Skeletal muscle tissue (tissue), 4 donors: ENCODE results near the gene LTB. TPM values are rescaled to one million over a fixed set of nuclear protein-coding genes. Genes with fewer than 3 reads are reported as not detected.

Source experiments
- H3K27ac ChIP-seq: one replicate; pipeline ENCODE4 v1.7.0; 2013; ENCODE audit warnings: mild to moderate bottlenecking, low read depth, low read length, inconsistent platforms
- H3K27me3 ChIP-seq, 3 donors: one replicate each; pipeline ENCODE4 v1.7.0; 2013; ENCODE audit warnings: low read length in 3 of 3; ENCODE audit not compliant: control insufficient read depth in 3 of 3, insufficient read depth in 3 of 3
- H3K36me3 ChIP-seq, 3 donors: one replicate each; pipeline ENCODE4 v1.7.0; 2013; ENCODE audit warnings: low read length in 3 of 3; ENCODE audit not compliant: control insufficient read depth in 3 of 3, insufficient read depth in 3 of 3
- H3K4me1 ChIP-seq, 3 donors: one replicate each; pipeline ENCODE4 v1.7.0; 2013; ENCODE audit warnings: low read length in 3 of 3, mild to moderate bottlenecking in 3 of 3; ENCODE audit not compliant: control insufficient read depth in 3 of 3, insufficient read depth in 3 of 3
- H3K4me3 ChIP-seq, 3 donors: one replicate each; pipeline ENCODE4 v1.7.0; 2013; ENCODE audit warnings: low read length in 3 of 3
- H3K9ac ChIP-seq, 3 donors: one replicate each; pipeline ENCODE4 v1.7.0; 2013; ENCODE audit warnings: low read length in 3 of 3, mild to moderate bottlenecking in 3 of 3, moderate library complexity in 2 of 3, low read depth in 1 of 3
- H3K9me3 ChIP-seq, 3 donors: one replicate each; pipeline ENCODE4 v1.7.0; 2013; ENCODE audit warnings: low read length in 3 of 3; ENCODE audit not compliant: control insufficient read depth in 3 of 3
- total RNA-seq: library from RNA; depleted of rRNA; stranded (reverse); fragments of >200 nt; gene quantifications from one replicate; pipeline ENCODE4 v1.2.3, GENCODE V29; 2014
- donor health status: Osteomylitis.

Gene LTB
- total RNA-seq, 1 donor from 2014 or later: 2.1 TPM

DNA sequence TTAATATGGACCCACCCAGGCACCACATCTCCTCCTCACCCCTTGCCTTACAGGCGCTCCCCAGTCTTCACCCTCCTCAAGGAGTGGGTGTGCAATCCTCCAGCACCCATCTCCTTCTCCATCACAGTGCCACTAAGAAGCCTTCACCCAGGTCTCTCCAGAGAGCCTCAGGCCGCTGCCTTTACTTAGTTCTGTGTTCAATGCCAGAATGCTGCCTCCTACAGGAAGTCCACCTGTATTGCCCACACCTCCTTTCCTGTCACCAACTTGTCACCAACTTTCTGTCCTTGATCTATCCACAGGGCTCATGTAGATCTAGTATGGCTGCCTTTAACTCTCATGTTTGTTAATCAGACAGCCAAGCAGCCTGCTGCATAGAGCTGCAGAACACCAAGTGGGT is 3.3 kb upstream of the LTB start:
- Histone ChIP-seq H3K9ac (no peak overlapping the region), H3K4me3 (no peak overlapping the region), H3K36me3 (no peaks in the 10 kb centered on the region), H3K4me1 (peaks cover 16 to 18% (median 16%) of the 10 kb centered on the region in 3 donors), H3K27me3 (no peaks in the 10 kb centered on the region), H3K27ac (no peak overlapping the region), H3K9me3 (no peaks in the 10 kb centered on the region)

DNA sequence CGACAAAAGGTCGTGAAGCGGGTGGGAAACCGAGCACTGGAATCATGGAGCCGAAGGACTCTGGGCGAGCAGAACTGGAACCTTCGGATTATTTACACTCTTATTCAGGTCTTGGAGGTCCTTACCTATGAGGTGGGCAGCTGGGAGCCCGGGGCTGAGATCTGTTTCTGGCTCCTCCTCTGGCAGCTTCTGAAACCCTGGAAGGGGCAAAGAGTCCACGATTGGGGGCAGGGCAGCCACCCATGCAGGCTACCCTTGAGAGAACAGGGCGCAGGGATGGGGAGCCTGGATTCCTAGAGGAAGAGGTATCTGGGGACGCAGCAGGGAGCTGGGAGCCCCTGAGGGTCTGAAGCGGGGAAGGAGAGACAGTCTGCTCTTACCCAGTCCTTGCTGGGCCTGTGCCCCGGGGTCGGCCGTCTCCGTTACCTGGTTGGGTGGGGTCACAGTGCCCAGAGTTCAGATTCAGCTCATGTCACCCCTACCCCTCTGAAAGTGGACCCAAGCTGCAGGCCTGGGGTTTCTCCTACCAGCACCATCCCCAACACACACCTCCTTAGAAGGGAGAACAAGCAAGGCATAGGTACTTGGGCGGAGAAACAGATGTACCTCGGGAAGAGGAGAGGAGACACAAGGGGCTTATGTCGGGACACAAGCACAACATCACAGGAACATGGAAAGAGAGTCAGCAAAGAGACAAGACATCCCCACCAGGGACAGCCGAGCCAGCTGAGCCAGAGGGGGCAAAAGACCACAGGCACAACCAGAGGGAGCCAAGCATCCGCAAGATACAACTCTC is 592 bp downstream of the LTB start:
- H3K9me3 ChIP-seq: no peaks in the 10 kb centered on the region
- peak overlapping the region; percentile 89 to 96 (median 95) for H3K4me3 ChIP-seq
- H3K9ac ChIP-seq: peak overlapping the region; percentile 90 to 96 (median 91)
- H3K27ac ChIP-seq: peak overlapping the region; percentile 65
- peaks cover 16 to 18% (median 17%) of the 10 kb centered on the region in 3 donors for H3K4me1 ChIP-seq
- no peaks in the 10 kb centered on the region for H3K36me3 ChIP-seq
- H3K27me3 ChIP-seq: no peaks in the 10 kb centered on the region

DNA sequence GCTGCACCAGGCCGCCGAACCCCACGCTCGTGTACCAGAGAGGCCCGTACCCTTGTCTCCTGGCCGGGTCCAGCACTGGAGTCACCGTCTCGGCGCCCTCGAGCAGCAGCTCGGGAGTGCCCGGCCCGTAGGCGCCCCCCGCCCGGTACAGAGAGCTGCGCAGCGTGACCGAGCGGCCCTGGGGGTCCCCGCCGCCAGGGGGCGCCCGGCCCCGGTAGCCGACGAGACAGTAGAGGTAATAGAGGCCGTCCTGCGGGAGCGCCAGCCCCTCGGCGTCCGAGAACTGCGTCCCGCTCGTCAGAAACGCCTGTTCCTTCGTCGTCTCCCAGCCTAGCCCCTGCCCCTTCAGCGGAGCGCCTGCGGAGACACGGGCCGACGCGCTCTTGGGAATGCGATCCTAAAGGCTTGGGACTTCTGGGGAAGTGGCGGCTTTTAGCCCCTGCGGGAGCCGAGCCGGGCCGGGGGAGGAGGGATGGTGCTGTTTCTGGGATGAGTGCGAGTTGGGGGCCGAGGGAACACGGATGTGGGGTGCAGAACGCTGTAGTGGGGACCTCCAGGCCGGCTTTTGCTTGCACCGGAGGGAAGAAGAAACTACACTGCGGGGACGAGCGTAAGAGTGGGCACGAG is 1.3 kb downstream of the LTB start:
- H3K4me1 ChIP-seq: peaks cover 16 to 20% (median 18%) of the 10 kb centered on the region in 3 donors
- no peaks in the 10 kb centered on the region for H3K27me3 ChIP-seq
- peak overlapping the region; percentile 89 to 96 (median 95) for H3K4me3 ChIP-seq
- H3K9me3 ChIP-seq: no peaks in the 10 kb centered on the region
- peak overlapping the region; percentile 65 for H3K27ac ChIP-seq
- peak overlapping the region; percentile 90 to 96 (median 91) for H3K9ac ChIP-seq
- no peaks in the 10 kb centered on the region for H3K36me3 ChIP-seq

DNA sequence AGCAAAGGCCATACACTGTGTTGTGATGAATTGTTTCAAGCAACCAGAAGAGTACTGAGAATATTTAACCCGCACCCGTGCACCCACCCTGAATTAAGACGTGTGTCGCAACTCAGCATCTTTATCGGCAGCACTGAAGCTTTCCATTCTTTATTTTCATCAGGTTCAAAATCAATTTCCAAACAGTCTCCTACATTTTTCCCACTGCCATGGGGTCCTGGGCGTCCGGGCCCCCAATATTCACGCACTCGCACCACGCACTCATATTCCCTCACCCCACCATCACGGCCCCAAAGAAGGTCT is 1.8 kb downstream of the LTB start:
- Histone ChIP-seq H3K4me3 (peak overlapping the region; percentile 64 to 96 (median 95)), H3K4me1 (peaks cover 16 to 20% (median 18%) of the 10 kb centered on the region in 3 donors), H3K27ac (peak overlapping the region; percentile 65), H3K9ac (peak overlapping the region; percentile 61 to 96 (median 90)), H3K27me3 (no peaks in the 10 kb centered on the region), H3K36me3 (no peaks in the 10 kb centered on the region), H3K9me3 (no peaks in the 10 kb centered on the region)

DNA sequence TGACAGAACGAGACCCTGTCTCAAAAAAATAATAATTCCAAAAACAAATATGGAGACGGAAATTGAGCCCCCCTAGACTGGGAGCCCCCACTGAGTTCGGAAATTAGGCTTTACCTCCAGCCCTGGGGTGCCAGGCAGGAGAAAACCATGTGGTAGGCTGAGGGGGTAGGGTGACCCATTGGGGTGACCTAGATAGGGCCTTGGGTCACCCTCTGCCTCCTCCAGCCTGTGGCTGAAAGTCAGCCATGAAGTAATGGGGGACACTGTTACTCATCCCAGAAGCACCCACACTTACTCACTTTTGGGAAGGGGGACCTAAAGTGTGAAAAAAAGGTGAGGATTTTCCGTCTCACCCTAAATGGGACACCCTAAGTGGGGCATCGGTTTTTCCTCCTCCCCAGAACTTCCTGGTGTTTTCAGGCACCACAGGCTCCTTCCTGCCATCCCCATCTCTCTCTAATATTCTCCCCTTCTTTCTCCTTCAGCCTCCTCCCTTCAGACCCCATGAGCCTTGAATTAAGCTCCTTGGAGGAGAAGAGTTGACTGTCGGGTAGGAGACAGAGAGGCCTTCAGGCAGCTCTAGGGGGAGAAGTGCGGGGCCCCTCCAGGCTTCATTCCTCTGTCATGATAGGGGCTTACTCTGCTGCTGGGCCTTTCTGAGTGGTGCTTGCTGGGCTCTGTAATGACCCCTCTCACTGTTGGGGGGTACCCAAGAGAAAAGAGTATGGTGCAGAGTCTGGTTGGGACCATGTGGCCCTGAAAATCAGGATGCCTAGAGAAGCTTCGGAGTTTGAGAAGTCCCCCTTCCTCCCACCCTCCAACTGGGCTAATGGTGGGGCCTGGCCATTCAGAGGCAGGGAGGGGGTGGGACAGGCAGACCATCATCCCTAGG is 2.4 kb downstream of the LTB start:
- no peak overlapping the region for H3K27ac ChIP-seq
- H3K4me3 ChIP-seq: no peak overlapping the region
- H3K9me3 ChIP-seq: no peaks in the 10 kb centered on the region
- peaks cover 18 to 22% (median 20%) of the 10 kb centered on the region in 3 donors for H3K4me1 ChIP-seq
- H3K9ac ChIP-seq: no peak overlapping the region
- H3K27me3 ChIP-seq: no peaks in the 10 kb centered on the region
- no peaks in the 10 kb centered on the region for H3K36me3 ChIP-seq

DNA sequence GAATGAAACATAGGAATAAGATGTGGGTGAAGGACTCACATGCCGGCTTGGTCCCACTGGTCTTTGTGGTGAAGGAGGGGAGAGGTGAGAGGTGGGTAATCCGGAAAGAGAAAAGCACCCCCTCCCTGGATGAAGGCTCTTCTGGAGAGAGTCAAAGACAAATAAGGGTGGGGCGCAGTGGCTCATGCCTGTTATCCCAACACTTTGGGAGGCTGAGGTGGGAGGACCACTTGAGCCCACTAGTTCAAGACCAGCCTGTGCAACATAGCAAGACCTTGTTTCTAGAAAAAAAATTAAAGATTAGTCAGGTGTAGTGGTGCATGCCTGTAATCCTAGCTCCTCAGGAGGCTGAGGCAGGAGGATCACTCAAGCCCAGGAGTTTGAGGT is 3.1 kb downstream of the LTB start:
- Histone ChIP-seq H3K36me3 (no peaks in the 10 kb centered on the region), H3K4me1 (peaks cover 18 to 22% (median 20%) of the 10 kb centered on the region in 3 donors), H3K27ac (no peak overlapping the region), H3K4me3 (no peak overlapping the region), H3K9me3 (no peaks in the 10 kb centered on the region), H3K9ac (no peak overlapping the region), H3K27me3 (no peaks in the 10 kb centered on the region)

DNA sequence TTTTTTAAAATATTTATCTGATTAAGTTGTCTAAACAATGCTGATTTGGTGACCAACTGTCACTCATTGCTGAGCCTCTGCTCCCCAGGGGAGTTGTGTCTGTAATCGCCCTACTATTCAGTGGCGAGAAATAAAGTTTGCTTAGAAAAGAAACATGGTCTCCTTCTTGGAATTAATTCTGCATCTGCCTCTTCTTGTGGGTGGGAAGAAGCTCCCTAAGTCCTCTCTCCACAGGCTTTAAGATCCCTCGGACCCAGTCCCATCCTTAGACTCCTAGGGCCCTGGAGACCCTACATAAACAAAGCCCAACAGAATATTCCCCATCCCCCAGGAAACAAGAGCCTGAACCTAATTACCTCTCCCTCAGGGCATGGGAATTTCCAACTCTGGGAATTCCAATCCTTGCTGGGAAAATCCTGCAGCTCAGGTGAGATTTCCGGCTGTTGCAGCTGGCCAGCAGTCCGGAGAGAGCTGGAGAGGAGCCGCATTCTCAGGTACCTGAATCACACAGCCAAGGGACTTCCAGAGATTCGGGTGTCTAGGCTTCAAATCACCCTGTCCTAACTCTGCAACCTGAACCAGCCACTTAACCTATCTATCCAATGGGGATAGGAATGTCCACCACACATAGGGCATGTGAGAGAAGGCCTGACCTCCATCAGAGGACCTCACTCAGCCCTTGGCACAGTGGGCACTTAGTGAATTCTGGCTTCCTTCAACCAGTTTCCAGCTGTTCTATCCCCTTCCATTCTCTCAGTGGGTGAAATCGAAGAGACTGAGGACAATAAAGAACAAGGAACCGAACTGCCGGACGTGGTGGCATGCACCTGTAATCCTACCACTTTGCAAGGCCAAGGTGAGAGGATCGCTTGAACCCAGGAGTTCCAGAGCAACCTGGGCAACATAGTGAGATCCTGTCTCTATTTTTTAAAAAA is 3.8 kb downstream of the LTB start:
- Histone ChIP-seq H3K27ac (no peak overlapping the region), H3K4me1 (peaks cover 18 to 22% (median 20%) of the 10 kb centered on the region in 3 donors), H3K36me3 (no peaks in the 10 kb centered on the region), H3K27me3 (no peaks in the 10 kb centered on the region), H3K9ac (no peak overlapping the region), H3K9me3 (no peaks in the 10 kb centered on the region), H3K4me3 (no peak overlapping the region)

DNA sequence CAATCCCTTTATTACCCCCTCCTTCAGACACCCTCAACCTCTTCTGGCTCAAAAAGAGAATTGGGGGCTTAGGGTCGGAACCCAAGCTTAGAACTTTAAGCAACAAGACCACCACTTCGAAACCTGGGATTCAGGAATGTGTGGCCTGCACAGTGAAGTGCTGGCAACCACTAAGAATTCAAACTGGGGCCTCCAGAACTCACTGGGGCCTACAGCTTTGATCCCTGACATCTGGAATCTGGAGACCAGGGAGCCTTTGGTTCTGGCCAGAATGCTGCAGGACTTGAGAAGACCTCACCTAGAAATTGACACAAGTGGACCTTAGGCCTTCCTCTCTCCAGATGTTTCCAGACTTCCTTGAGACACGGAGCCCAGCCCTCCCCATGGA is 4.7 kb downstream of the LTB start:
- Histone ChIP-seq H3K9me3 (no peaks in the 10 kb centered on the region), H3K9ac (no peak overlapping the region), H3K36me3 (no peaks in the 10 kb centered on the region), H3K27me3 (no peaks in the 10 kb centered on the region), H3K27ac (no peak overlapping the region), H3K4me3 (no peak overlapping the region), H3K4me1 (peaks cover 18 to 22% (median 20%) of the 10 kb centered on the region in 3 donors)

DNA sequence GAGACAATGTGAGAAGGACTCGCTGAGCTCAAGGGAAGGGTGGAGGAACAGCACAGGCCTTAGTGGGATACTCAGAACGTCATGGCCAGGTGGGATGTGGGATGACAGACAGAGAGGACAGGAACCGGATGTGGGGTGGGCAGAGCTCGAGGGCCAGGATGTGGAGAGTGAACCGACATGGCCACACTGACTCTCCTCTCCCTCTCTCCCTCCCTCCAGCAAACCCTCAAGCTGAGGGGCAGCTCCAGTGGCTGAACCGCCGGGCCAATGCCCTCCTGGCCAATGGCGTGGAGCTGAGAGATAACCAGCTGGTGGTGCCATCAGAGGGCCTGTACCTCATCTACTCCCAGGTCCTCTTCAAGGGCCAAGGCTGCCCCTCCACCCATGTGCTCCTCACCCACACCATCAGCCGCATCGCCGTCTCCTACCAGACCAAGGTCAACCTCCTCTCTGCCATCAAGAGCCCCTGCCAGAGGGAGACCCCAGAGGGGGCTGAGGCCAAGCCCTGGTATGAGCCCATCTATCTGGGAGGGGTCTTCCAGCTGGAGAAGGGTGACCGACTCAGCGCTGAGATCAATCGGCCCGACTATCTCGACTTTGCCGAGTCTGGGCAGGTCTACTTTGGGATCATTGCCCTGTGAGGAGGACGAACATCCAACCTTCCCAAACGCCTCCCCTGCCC is 5.2 kb downstream of the LTB start:
- Histone ChIP-seq H3K9me3 (no peaks in the 10 kb centered on the region), H3K27me3 (no peaks in the 10 kb centered on the region), H3K9ac (no peak overlapping the region), H3K4me1 (peaks cover 17 to 21% (median 20%) of the 10 kb centered on the region in 3 donors), H3K4me3 (no peak overlapping the region), H3K36me3 (no peaks in the 10 kb centered on the region), H3K27ac (no peak overlapping the region)
